ENCODE measurements around the gene EBF3. TPM values are rescaled to one million over a fixed set of nuclear protein-coding genes. Genes with fewer than 3 reads are reported as not detected.

Gene EBF3
- total RNA-seq, 1 experiment from 2014 or later = 0.12 TPM

DNA sequence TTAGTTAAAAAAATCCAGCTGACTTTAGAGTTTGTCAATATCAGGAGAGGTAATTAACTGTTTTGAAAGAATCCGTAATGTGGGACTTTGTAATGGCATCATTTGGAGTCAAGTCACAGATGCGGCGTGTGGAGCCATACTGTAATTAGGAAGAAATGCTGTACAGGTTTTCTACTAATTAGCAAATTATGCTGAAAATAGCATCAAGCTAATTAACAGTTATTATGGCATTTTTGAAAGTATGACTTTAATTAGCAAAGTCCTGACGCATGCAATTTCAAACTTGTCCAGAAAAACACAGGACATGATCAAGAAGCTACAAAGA lies 68.3 kb downstream of the EBF3 start:
- TF ChIP-seq SRF (IDR thresholded peaks at IDR 0.05; ENCODE audit: low read depth) = no peak
- no peak for TF ChIP-seq RAD21 (IDR thresholded peaks at IDR 0.05; ENCODE audit: low read depth)
- no peak for TF ChIP-seq CBX3 (IDR thresholded peaks at IDR 0.05; ENCODE audit: low read depth)
- no peak for TF ChIP-seq SIN3A (IDR thresholded peaks at IDR 0.05; ENCODE audit: low read depth)
- no peak for TF ChIP-seq POLR2AphosphoS5 (IDR thresholded peaks at IDR 0.05; ENCODE audit: low read depth, low read length)
- TF ChIP-seq, protein P1, sequence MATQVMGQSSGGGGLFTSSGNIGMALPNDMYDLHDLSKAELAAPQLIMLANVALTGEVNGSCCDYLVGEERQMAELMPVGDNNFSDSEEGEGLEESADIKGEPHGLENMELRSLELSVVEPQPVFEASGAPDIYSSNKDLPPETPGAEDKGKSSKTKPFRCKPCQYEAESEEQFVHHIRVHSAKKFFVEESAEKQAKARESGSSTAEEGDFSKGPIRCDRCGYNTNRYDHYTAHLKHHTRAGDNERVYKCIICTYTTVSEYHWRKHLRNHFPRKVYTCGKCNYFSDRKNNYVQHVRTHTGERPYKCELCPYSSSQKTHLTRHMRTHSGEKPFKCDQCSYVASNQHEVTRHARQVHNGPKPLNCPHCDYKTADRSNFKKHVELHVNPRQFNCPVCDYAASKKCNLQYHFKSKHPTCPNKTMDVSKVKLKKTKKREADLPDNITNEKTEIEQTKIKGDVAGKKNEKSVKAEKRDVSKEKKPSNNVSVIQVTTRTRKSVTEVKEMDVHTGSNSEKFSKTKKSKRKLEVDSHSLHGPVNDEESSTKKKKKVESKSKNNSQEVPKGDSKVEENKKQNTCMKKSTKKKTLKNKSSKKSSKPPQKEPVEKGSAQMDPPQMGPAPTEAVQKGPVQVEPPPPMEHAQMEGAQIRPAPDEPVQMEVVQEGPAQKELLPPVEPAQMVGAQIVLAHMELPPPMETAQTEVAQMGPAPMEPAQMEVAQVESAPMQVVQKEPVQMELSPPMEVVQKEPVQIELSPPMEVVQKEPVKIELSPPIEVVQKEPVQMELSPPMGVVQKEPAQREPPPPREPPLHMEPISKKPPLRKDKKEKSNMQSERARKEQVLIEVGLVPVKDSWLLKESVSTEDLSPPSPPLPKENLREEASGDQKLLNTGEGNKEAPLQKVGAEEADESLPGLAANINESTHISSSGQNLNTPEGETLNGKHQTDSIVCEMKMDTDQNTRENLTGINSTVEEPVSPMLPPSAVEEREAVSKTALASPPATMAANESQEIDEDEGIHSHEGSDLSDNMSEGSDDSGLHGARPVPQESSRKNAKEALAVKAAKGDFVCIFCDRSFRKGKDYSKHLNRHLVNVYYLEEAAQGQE (IDR thresholded peaks at IDR 0.05; ENCODE audit: low read depth) = no peak
- TF ChIP-seq ZNF274 (IDR thresholded peaks at IDR 0.05; ENCODE audit: low read depth, low read length) = no peak
- no peak for TF ChIP-seq FOSL1 (IDR thresholded peaks at IDR 0.05; ENCODE audit: low read depth)
- no peak for TF ChIP-seq ELF1 (IDR thresholded peaks at IDR 0.05; ENCODE audit: borderline replicate concordance, low read depth)
- TF ChIP-seq, protein P2, sequence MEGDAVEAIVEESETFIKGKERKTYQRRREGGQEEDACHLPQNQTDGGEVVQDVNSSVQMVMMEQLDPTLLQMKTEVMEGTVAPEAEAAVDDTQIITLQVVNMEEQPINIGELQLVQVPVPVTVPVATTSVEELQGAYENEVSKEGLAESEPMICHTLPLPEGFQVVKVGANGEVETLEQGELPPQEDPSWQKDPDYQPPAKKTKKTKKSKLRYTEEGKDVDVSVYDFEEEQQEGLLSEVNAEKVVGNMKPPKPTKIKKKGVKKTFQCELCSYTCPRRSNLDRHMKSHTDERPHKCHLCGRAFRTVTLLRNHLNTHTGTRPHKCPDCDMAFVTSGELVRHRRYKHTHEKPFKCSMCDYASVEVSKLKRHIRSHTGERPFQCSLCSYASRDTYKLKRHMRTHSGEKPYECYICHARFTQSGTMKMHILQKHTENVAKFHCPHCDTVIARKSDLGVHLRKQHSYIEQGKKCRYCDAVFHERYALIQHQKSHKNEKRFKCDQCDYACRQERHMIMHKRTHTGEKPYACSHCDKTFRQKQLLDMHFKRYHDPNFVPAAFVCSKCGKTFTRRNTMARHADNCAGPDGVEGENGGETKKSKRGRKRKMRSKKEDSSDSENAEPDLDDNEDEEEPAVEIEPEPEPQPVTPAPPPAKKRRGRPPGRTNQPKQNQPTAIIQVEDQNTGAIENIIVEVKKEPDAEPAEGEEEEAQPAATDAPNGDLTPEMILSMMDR (IDR thresholded peaks at IDR 0.05 in 2 of 3, conservative IDR thresholded peaks at IDR 0.05 in 1 of 3; ENCODE audit: borderline replicate concordance in 1 of 3, insufficient read depth in 1 of 3, low read depth in 2 of 3, low read length in 2 of 3) = no peak
- TF ChIP-seq POLR2A (IDR thresholded peaks at IDR 0.05; ENCODE audit: borderline replicate concordance, extremely low read depth, insufficient read depth, insufficient read length) = no peak
- no peak for TF ChIP-seq CEBPB (IDR thresholded peaks at IDR 0.05; ENCODE audit: low read depth)
- Histone ChIP-seq H3K9me3 (ENCODE audit: control insufficient read depth in 1 of 2, insufficient read depth in 1 of 2, low read depth in 1 of 2, low read length in 2 of 2) (no peaks in the 10 kb centered on the region), H3K9ac (ENCODE audit: low read length) (no peak overlapping the region), H3K27me3 (ENCODE audit: insufficient read depth, low read length) (no peaks in the 10 kb centered on the region), H4K20me1 (ENCODE audit: insufficient read depth) (no peaks in the 10 kb centered on the region), H3K4me3 (replicated peaks in 1 of 2; ENCODE audit: low read depth in 1 of 2, low read length in 2 of 2) (no peak overlapping the region), H3K27ac (ENCODE audit: low read depth, low read length) (no peak overlapping the region), H3K36me3 (ENCODE audit: control insufficient read depth in 1 of 2, insufficient read depth in 2 of 2, low read length in 2 of 2) (no peaks in the 10 kb centered on the region), H2AFZ (ENCODE audit: low read depth, low read length, poor library complexity, severe bottlenecking) (no peak overlapping the region), H3K4me1 (ENCODE audit: control insufficient read depth in 1 of 2, insufficient read depth in 2 of 2, low read length in 2 of 2) (no peaks in the 10 kb centered on the region), H3K4me2 (ENCODE audit: low read length) (no peak overlapping the region), H3K79me2 (ENCODE audit: insufficient read depth, low read length) (no peaks in the 10 kb centered on the region), H3K9me2 (ENCODE audit: insufficient read depth) (no peaks in the 10 kb centered on the region)
- ChIA-PET CTCF (no interaction called here), RAD21 (ENCODE audit: low non-redundant PET in 1 of 2, low total read pairs in 2 of 2, uncharacterized antibody in 2 of 2, unreplicated experiment in 2 of 2) (no interaction called here), POLR2A (no interaction called here)
- intact Hi-C loops (cut with micrococcal nuclease) = no loop called here
- ATAC-seq = no peak
- no peak for DNase-seq (ENCODE audit: low read depth, low spot score)
- BruUV-seq (replicated peaks) = no TSS peak

Data from HCT116 (cell line).